Measurements from ENCODE around the gene ALDH1B1. TPM values are rescaled to one million over a fixed set of nuclear protein-coding genes. Genes with fewer than 3 reads are reported as not detected.

Gene ALDH1B1
- total and polyA plus RNA-seq, 10 of the 15 experiments (the other 5 are each of a cell fraction or from before 2014, with no cell fraction given) = 8.6 to 38.5 (median 30.9) TPM

DNA sequence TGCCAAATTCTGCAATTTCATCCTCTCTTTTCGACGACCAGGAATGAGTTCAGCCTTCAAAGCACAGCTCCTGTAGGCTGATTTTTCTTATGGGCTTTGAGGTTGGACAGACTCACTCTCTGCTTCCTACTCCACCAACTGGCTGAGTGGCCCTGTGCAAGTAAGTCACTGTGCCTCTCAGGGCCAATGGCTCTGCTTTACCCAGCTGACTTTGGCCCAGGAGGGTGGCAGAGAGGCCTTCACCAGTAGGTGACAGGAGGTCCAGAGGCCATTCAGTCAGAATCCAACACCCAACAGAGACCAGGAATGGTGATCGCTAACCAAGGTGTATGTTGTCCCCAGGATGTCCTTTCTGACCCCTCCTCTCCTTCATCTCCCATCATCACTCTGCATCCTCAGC is 49.5 kb upstream of the ALDH1B1 start:
- ChIA-PET RAD21 (ENCODE audit: unreplicated experiment) (no interaction called here), SMC1A (ENCODE audit: uncharacterized antibody, unreplicated experiment) (interaction anchor here (1.8 kb wide), 1 partner anchor 9 kb away, joined by 10 read pairs; no protein-coding TSS in a partner anchor), POLR2A (interaction anchor here (1.3 kb wide), 1 partner anchor 11 kb away, joined by 3 read pairs; no protein-coding TSS in a partner anchor), CTCF (interaction anchor here (1.1 to 1.3 kb wide), 2 partner anchors 14 to 429 kb away, joined by 3 to 4 read pairs; no protein-coding TSS in a partner anchor)
- FAIRE-seq (no peak), DNase-seq (ENCODE audit: low read depth, low spot score) (no peak), ATAC-seq (no peak)
- intact Hi-C loops (cut with micrococcal nuclease; ENCODE audit: unreplicated experiment) (no loop called here), in situ Hi-C loops (cut with MboI) (no loop called here)
- H2AFZ ChIP-seq (ENCODE audit: control insufficient read depth, low read depth, low read length) = no peak overlapping the region
- no peaks in the 10 kb centered on the region for H4K20me1 ChIP-seq (ENCODE audit: control insufficient read depth, insufficient read depth)
- no peak overlapping the region for H3K4me2 ChIP-seq (ENCODE audit: control insufficient read depth, insufficient read depth)
- no peaks in the 10 kb centered on the region for H3K36me3 ChIP-seq (ENCODE audit: control insufficient read depth in 2 of 2, insufficient read depth in 2 of 2, low read length in 1 of 2)
- H3K27me3 ChIP-seq (replicated peaks in 1 of 2; ENCODE audit: control insufficient read depth in 2 of 2, insufficient read depth in 2 of 2, low read length in 1 of 2) = no peaks in the 10 kb centered on the region; a peak in 1 of 4 replicates
- H3K9me3 ChIP-seq (replicated peaks; ENCODE audit: control insufficient read depth, insufficient read depth, low read length) = no peaks in the 10 kb centered on the region; the same call in 2 of the 3 replicates
- H3K4me3 ChIP-seq = no peak overlapping the region
- no peaks in the 10 kb centered on the region for H3K79me2 ChIP-seq (ENCODE audit: control insufficient read depth, insufficient read depth, low read length)
- no peak overlapping the region for H3K9ac ChIP-seq (ENCODE audit: control insufficient read depth, insufficient read depth, low read length)
- H3K27ac ChIP-seq (ENCODE audit: control insufficient read depth, insufficient read depth) = no peak overlapping the region
- TF ChIP-seq CEBPB (IDR thresholded peaks at IDR 0.05; ENCODE audit: borderline replicate concordance in 1 of 2, low read depth in 2 of 2, low read length in 2 of 2) = no peak
- TF ChIP-seq, protein P1, sequence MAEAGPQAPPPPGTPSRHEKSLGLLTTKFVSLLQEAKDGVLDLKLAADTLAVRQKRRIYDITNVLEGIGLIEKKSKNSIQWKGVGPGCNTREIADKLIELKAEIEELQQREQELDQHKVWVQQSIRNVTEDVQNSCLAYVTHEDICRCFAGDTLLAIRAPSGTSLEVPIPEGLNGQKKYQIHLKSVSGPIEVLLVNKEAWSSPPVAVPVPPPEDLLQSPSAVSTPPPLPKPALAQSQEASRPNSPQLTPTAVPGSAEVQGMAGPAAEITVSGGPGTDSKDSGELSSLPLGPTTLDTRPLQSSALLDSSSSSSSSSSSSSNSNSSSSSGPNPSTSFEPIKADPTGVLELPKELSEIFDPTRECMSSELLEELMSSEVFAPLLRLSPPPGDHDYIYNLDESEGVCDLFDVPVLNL (IDR thresholded peaks at IDR 0.05; ENCODE audit: low read depth, low read length) = no peak
- no peak for TF ChIP-seq SREBF1 (IDR thresholded peaks at IDR 0.05; ENCODE audit: low read length)
- TF ChIP-seq JUNB (IDR thresholded peaks at IDR 0.05) = no peak
- no peak for TF ChIP-seq CREM (IDR thresholded peaks at IDR 0.05; ENCODE audit: low read depth)
- no peak for TF ChIP-seq BACH1 (IDR thresholded peaks at IDR 0.05; ENCODE audit: borderline replicate concordance)
- no peak for TF ChIP-seq FOS (IDR thresholded peaks at IDR 0.05; ENCODE audit: borderline replicate concordance, extremely low read depth, insufficient read length)
- TF ChIP-seq SMAD5 (IDR thresholded peaks at IDR 0.05; ENCODE audit: low read depth) = no peak
- no peak for TF ChIP-seq NKRF (conservative IDR thresholded peaks at IDR 0.05)
- TF ChIP-seq, protein P2, sequence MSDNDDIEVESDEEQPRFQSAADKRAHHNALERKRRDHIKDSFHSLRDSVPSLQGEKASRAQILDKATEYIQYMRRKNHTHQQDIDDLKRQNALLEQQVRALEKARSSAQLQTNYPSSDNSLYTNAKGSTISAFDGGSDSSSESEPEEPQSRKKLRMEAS (IDR thresholded peaks at IDR 0.05; ENCODE audit: low read depth, low read length) = no peak
- TF ChIP-seq ZNF207 (IDR thresholded peaks at IDR 0.05; ENCODE audit: borderline replicate concordance) = no peak
- TF ChIP-seq SREBF2 (IDR thresholded peaks at IDR 0.05; ENCODE audit: low read length) = no peak
- no peak for TF ChIP-seq ATF7 (IDR thresholded peaks at IDR 0.05; ENCODE audit: low read depth)
- TF ChIP-seq FOXK2 (IDR thresholded peaks at IDR 0.05) = no peak
- 63% methylated on average over 3 of the region's 3 CpGs for WGBS (ENCODE audit: insufficient coverage, insufficient replicate concordance, low lambda C conversion rate, missing lambda C conversion rate)
- no peaks in the 10 kb centered on the region for H3K4me1 ChIP-seq (ENCODE audit: control insufficient read depth, insufficient read depth, low read length)
- no TSS peak for BruUV-seq (replicated peaks)
